Mesodermal cell (in vitro differentiated cells): ENCODE data around the gene SNTG2.

Experiments
- H3K27ac ChIP-seq: 2 replicates; pipeline ENCODE4 v1.7.0; 2013; ENCODE audit warnings: mild to moderate bottlenecking, low read depth, low read length, moderate library complexity; ENCODE audit not compliant: severe bottlenecking
- H3K36me3 ChIP-seq: 2 replicates; pipeline ENCODE4 v1.7.1; 2013; ENCODE audit warnings: mild to moderate bottlenecking, low read length, moderate library complexity; ENCODE audit not compliant: control insufficient read depth, insufficient read depth
- H3K4me1 ChIP-seq: one replicate; pipeline ENCODE4 v1.7.1; 2013; ENCODE audit warnings: mild to moderate bottlenecking, low read length; ENCODE audit not compliant: insufficient read depth, control insufficient read depth, poor library complexity, severe bottlenecking
- H3K4me3 ChIP-seq: 2 replicates; pipeline ENCODE4 v1.7.0; 2013; ENCODE audit warnings: low read length, control low read depth, mild to moderate bottlenecking; ENCODE audit not compliant: insufficient read depth, poor library complexity, severe bottlenecking; ENCODE audit errors: extremely low read depth
- H3K9me3 ChIP-seq: 2 replicates; pipeline ENCODE4 v1.7.1; 2013; ENCODE audit warnings: mild to moderate bottlenecking, low read length, moderate library complexity; ENCODE audit not compliant: control insufficient read depth
- WGBS, 2 experiments: methylation state at CpG; one replicate each; pipeline ENCODE4 v1.1.5; 2013; ENCODE audit warnings: missing lambda C conversion rate in 2 of 2; ENCODE audit not compliant: insufficient coverage in 2 of 2; 5-methylcytosine and 5-hydroxymethylcytosine counted together

Gene SNTG2

GRCh38 chr2:1004398-1004797 is 53.7 kb downstream of the SNTG2 start:
- H3K4me1 ChIP-seq = no peaks in the 10 kb centered on the region
- H3K4me3 ChIP-seq = no peak overlapping the region
- no peak overlapping the region for H3K27ac ChIP-seq
- H3K36me3 ChIP-seq = no peaks in the 10 kb centered on the region
- no peaks in the 10 kb centered on the region for H3K9me3 ChIP-seq
- WGBS, 2 experiments = 71 to 83% methylated on average over 1 to 2 of the region's 5 CpGs

GRCh38 chr2:1010415-1010930 is 59.8 kb downstream of the SNTG2 start:
- no peak overlapping the region for H3K27ac ChIP-seq
- WGBS, 2 experiments = 84 to 87% methylated on average over 6 to 7 of the region's 7 CpGs
- no peaks in the 10 kb centered on the region for H3K4me1 ChIP-seq
- no peak overlapping the region for H3K4me3 ChIP-seq
- no peaks in the 10 kb centered on the region for H3K9me3 ChIP-seq
- H3K36me3 ChIP-seq = no peaks in the 10 kb centered on the region

- H3K36me3 ChIP-seq = no peaks in the 10 kb centered on the region
- no peaks in the 10 kb centered on the region for H3K9me3 ChIP-seq
- 83 to 100% methylated on average over 1 to 4 of the region's 5 CpGs for WGBS, 2 experiments
- H3K4me1 ChIP-seq = no peaks in the 10 kb centered on the region
- H3K4me3 ChIP-seq = no peak overlapping the region
- no peak overlapping the region for H3K27ac ChIP-seq
Observed at GRCh38 chr2:1011006-1011405, 60.4 kb downstream of the SNTG2 start.

- no peaks in the 10 kb centered on the region for H3K36me3 ChIP-seq
Observed at GRCh38 chr2:1011985-1012384, 61.3 kb downstream of the SNTG2 start.

GRCh38 chr2:1014802-1015201 is 64.2 kb downstream of the SNTG2 start:
- no peaks in the 10 kb centered on the region for H3K9me3 ChIP-seq
- no peak overlapping the region for H3K4me3 ChIP-seq
- no peaks in the 10 kb centered on the region for H3K4me1 ChIP-seq
- WGBS, 2 experiments = 81% methylated on average over 10 to 12 of the region's 12 CpGs
- no peak overlapping the region for H3K27ac ChIP-seq
- H3K36me3 ChIP-seq = no peaks in the 10 kb centered on the region

More at GRCh38 chr2:1011985-1012384, 61.3 kb downstream of the SNTG2 start:
- Histone ChIP-seq H3K4me1 (no peaks in the 10 kb centered on the region), H3K27ac (no peak overlapping the region), H3K4me3 (no peak overlapping the region), H3K9me3 (no peaks in the 10 kb centered on the region)
- WGBS, 2 experiments = 98 to 100% methylated on average over 6 to 7 of the region's 7 CpGs

- no peaks in the 10 kb centered on the region for H3K36me3 ChIP-seq
- no peaks in the 10 kb centered on the region for H3K9me3 ChIP-seq
- H3K27ac ChIP-seq = no peak overlapping the region
- no peaks in the 10 kb centered on the region for H3K4me1 ChIP-seq
- WGBS, 2 experiments = 89 to 92% methylated on average over 7 to 8 of the region's 8 CpGs
- no peak overlapping the region for H3K4me3 ChIP-seq
Observed at GRCh38 chr2:1016500-1016899, 65.9 kb downstream of the SNTG2 start.

GRCh38 chr2:1017827-1018226 is 67.2 kb downstream of the SNTG2 start:
- WGBS, 2 experiments = 76 to 79% methylated on average over 3 to 4 of the region's 6 CpGs
- no peaks in the 10 kb centered on the region for H3K9me3 ChIP-seq
- H3K36me3 ChIP-seq = no peaks in the 10 kb centered on the region
- no peak overlapping the region for H3K27ac ChIP-seq
- H3K4me1 ChIP-seq = no peaks in the 10 kb centered on the region
- H3K4me3 ChIP-seq = no peak overlapping the region

GRCh38 chr2:1020206-1020605 is 69.6 kb downstream of the SNTG2 start:
- Histone ChIP-seq H3K9me3 (no peaks in the 10 kb centered on the region), H3K4me1 (no peaks in the 10 kb centered on the region), H3K27ac (no peak overlapping the region), H3K36me3 (no peaks in the 10 kb centered on the region), H3K4me3 (no peak overlapping the region)
- 80% methylated on average over 1 of the region's 3 CpGs; no CpG with 5 or more reads in 1 of the 2 experiments for WGBS, 2 experiments

- 89 to 94% methylated on average over 17 of the region's 17 CpGs for WGBS, 2 experiments
- no peaks in the 10 kb centered on the region for H3K4me1 ChIP-seq
- H3K9me3 ChIP-seq = no peaks in the 10 kb centered on the region
- no peak overlapping the region for H3K4me3 ChIP-seq
- no peak overlapping the region for H3K27ac ChIP-seq
- no peaks in the 10 kb centered on the region for H3K36me3 ChIP-seq
Observed at GRCh38 chr2:1022178-1022577, 71.5 kb downstream of the SNTG2 start.

GRCh38 chr2:1024981-1025380 is 74.3 kb downstream of the SNTG2 start:
- H3K9me3 ChIP-seq = no peaks in the 10 kb centered on the region
- no peak overlapping the region for H3K4me3 ChIP-seq
- 67 to 76% methylated on average over 2 to 3 of the region's 4 CpGs for WGBS, 2 experiments
- no peaks in the 10 kb centered on the region for H3K36me3 ChIP-seq
- no peaks in the 10 kb centered on the region for H3K4me1 ChIP-seq
- no peak overlapping the region for H3K27ac ChIP-seq

GRCh38 chr2:1026141-1026540 is 75.5 kb downstream of the SNTG2 start:
- H3K27ac ChIP-seq = no peak overlapping the region
- no peaks in the 10 kb centered on the region for H3K36me3 ChIP-seq
- H3K4me3 ChIP-seq = no peak overlapping the region
- H3K9me3 ChIP-seq = no peaks in the 10 kb centered on the region
- 89 to 92% methylated on average over 3 to 4 of the region's 4 CpGs for WGBS, 2 experiments
- H3K4me1 ChIP-seq = no peaks in the 10 kb centered on the region
